NCI-H1436 (cell line): Measurements from ENCODE around the gene MRPL36.
"Not testable (repeated sequence)": the region's sequence is repeated elsewhere in the genome, so short reads cannot be mapped to it uniquely, and the experiment has no call there.

Source experiments
- DNase-seq: peaks from one replicate; lab custom pipeline; 2025; lab: John Stamatoyannopoulos, UW

The MRPL36 gene

DNA sequence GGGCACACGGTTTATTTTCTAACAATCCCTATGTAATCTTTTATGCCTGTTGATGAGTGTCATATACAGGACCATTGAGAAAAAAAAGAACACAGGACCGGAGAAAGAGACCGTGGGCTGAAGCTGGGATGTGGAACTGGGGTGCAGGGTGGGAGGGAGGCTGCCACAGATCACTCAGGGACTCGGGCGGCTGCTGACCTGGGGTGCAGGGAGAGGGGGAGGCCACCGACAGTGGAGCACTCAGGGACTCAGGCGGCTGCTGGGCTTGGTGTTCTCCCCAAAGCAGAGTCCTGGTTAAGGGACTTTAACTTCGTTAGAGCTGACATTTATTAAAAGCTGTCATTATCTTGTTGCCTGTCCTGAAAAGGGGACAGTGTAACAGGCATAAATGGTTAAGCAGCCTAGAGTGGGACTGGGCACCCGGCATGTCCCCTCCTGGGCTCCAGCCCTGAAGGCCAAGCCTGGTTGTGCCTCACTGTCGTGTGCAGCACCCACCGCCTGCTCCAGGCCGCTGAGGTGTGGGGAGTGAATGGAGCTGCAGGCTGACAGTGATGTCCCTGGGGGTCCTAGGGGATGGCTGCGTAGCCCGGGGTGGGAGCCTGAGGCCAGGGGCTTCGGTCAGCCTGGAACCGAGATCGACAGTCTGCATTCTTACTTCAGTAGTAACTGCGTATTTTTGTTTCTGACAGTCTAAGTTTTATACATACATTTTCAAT, 15.6 kb upstream of the MRPL36 start:
- DNase-seq = no peak

DNA sequence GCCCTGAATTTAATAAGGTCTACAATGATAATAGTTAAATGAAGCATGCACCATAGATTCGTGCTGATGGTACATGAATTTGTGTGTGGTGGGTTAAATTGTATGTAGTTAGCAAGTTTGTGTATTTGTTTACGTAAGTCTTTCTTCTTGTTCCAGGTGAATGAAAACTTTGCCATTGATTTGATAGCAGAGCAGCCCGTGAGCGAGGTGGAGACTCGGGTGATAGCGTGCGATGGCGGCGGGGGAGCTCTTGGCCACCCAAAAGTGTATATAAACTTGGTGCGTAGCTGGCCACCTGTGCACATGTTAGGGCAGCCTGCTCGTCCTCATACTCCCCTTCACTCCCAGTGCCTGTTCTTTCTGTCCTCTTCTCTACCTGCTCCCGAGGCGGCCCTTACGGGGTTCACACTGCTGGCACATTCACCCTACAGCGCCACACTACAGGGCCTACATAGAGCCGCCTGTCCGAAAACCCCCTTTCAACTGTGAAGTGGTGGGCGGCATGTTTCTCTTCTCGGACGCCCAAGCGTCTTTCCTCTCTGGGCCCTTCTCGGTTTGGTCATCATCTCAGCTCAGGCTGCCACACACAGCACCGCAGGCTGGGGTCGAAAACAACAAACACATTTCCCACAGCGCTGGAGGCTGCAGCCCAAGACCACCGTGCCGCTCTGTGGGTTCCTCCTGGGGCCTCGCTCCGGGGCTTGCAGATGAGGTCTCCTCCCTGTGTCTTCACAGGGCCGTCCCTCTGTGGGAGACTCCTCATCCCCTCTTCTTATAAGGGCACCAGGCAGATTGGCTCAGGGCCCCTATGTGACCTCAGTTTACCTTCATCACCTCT, 14.8 kb upstream of the MRPL36 start:
- DNase-seq = no peak

- DNase-seq = no peak
Measured at GRCh38 chr5:1810581-1811101, 11.0 kb upstream of the MRPL36 start.

- DNase-seq = no peak
Measured at GRCh38 chr5:1809416-1810035, 9.9 kb upstream of the MRPL36 start.

- no peak for DNase-seq
Measured at GRCh38 chr5:1808439-1808838, 8.8 kb upstream of the MRPL36 start.

DNA sequence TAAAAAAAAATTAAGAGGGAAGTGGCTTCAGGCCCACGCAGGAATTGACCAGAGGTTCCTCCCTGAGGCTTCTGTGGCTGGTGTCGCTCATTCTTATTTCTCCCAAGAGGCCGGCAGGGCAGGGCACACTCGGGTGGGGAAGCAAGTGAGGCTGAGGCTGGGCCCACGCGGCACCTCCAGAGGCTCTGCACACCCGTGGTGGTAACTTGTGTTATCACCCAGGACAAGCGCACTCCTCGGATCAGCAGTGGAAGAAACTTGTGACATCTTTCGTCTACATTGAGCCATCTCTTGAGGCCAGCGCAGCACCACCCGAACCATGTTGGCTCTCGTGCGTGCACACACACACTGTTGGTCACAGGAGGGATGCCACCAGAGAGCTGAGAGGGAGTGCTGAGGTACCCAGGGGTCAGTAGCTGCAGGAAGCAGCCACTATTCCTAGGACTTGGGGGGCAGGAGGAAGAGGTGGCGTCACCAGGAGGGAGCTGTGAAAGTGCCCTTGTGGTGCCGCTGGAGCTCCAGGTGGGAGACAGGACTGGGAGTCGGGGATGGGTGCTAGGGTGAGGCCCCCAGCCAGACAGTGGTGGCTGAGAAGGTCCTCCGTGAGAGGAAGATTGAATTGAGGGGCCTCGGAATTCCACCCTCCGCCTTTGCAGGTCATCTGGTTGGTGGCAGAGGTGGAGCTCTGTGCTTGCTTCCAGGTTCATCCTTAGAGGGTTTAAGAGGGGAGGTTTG, 8.0 kb upstream of the MRPL36 start:
- no peak for DNase-seq

DNA sequence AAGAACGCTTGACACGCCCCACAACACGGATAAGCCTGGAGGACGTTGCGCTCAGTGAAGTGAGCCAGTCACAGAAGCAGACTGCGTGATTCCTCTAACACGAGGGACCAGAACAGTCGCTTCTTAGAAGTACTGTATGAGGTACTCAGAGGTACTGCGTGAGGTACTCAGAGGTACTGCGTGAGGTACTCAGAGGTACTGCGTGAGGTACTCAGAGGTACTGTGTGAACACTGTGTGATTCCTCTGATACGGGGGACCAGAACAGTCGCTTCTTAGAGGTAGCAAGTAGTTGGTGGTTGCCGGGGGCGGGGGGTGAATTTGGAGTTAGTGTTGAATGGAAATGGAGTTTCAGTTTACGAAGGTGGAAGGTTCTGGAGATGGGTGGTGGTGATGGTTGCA, 7.3 kb upstream of the MRPL36 start:
- no peak for DNase-seq

- no peak for DNase-seq
Measured at GRCh38 chr5:1806199-1806598, 6.6 kb upstream of the MRPL36 start.

- DNase-seq = no peak
Measured at GRCh38 chr5:1805736-1806135, 6.1 kb upstream of the MRPL36 start.

GRCh38 chr5:1805326-1805725, 5.7 kb upstream of the MRPL36 start:
- no peak for DNase-seq

DNA sequence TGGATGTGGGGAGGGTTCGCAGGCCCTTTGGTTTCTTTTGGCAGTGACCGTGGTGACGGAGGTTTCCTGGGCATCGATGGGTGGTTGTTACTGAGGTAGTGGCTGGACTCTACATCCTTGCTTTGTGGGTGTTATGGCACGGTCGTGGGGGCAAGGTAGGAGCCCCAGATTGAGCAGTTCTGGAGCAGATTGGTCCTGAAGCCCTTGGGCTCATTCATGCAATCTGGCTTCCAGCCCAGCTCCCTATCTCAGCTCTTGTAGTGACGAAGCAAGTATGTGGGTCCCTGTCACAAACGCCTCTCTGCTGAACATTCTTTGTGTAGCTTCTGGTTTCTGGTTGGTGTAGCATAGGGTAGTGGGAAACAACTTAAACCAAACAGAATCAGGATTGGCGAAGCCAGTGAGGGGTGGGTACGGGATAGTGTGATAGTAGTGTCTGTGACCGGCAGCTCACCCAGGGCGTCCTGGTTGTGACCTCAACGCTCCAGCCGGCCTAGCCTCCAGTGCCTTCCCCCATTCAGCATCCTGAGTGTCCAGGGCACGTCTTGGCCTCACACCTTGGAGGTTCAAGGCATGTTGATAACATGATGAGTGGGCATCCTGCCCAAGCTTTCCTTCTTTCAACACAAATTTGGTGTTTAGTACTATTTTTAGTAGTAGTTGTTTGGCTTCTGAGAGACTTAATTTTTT, 4.5 kb upstream of the MRPL36 start:
- DNase-seq = no peak

DNA sequence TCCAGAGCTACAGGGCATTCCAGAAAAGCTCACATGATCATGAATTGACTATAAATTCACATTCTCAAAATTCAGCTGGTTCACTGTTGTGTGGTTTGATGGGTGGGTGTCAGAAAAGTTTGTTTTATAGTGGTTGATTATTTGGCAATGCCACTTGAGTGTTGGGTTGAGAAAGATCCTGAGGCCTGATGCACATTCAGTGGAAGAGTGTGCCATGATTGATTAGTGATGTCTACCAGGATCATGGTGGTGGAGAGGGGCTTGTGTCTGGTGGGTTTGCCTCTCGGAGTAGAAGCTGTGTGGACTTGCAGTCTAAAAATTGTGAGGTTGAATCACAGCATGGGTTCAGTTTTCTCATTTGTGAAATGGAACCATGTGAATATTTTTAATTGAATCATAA, 3.6 kb upstream of the MRPL36 start:
- no peak for DNase-seq

DNA sequence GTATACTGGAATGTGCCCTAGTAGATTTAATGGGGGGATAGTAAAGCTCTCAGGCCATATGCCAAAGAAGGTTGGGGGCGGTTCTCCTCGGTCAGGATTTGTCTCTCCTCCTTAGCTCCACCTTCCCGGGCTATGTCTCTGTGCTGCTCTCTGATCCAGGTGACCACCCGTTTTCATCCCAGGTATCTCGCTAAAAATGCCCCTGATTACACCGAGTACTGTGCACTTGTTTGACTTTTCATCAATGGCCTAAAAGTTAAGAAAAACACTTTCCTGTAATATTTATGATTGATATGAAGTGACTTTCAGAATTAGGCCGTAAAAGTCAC, 2.3 kb upstream of the MRPL36 start:
- no peak for DNase-seq

DNA sequence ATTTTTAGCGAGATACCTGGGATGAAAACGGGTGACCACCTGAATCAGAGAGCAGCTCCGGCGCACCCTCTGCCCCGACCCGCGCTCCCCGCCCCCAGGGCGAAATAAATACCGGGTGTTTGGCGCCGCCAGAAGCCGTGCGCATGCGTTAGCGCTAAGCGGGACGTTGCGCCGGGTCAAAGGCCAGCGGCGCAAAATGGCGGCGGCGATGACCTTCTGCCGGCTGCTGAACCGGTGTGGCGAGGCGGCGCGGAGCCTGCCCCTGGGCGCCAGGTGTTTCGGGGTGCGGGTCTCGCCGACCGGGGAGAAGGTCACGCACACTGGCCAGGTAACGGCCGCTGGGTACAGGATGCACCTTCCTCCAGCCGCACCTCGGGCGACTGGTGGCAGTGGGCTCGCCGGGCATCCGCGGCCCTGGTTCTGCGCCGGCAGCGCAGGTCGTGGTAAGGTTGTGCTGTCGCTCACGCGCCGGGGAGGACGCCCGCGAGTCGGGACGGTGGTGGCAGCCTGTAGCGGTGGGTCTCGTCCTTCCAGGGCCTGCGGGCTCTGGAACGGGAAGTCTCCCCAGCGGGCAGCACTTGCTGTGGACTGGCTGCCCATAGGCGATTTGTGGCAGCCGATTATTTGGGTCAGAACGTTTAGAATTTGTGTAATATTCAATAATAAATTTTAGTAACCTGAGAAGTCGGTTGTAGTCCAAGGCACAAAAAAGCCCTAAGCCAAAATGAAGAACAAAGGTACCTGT, 1.8 kb upstream of the MRPL36 start, which contains the start of gene NDUFS6:
NDUFS6 (plus strand) TSS at position 186 of the 745 bp plus-strand sequence; CDS start at position 197, 11 bp downstream.
- DNase-seq = peak; percentile 37

- peak; percentile 37 for DNase-seq
Measured at GRCh38 chr5:1800472-1801221, 1.0 kb upstream of the MRPL36 start.

GRCh38 chr5:1799110-1799601, 481 bp downstream of the MRPL36 start:
- DNase-seq = no peak

DNA sequence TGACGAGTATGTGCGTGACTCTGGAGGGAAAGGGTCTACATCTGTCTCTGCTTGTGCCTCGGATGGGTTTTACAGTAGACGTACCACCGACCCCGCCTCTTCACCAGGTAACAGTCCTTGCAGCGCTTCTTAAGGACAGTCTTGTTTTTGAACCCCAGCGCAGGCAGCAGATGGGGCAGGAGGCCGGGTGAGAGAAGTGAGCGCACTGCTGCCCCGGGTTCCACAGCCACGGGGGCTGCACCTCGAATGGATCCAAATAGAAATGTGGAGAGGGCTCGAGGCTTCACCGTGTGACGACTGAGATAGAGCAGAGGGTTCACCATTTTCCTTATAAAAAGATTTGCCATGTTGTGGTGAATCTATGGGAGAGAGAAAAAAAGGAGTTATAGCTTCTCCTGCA, 1.0 kb downstream of the MRPL36 start:
- not testable (repeated sequence) for DNase-seq

DNA sequence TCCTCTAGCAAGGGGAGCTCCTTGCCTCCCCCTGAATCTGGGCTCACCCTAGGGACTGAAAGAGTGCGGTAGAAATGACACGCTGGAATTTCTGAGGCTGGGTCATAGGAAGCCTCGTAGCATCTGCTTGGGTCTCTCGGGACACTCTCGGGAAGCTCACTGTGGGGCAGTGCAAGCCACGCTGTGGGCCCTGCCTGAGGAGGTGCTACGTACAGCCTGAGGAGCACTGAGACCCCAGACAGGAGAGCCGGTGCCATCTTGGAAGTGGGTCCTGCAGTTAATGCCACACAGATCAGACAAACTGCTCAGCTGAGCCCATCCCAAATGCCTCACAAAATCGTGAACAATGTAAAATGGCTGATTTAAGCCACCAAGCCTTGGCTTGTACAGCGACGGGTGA, 1.8 kb downstream of the MRPL36 start:
- DNase-seq = no peak

GRCh38 chr5:1797103-1797800, 2.4 kb downstream of the MRPL36 start:
- DNase-seq = no peak
